Heart right ventricle (tissue), 16 donors: ENCODE measurements around the gene SLC1A3. TPM values are rescaled to one million over a fixed set of nuclear protein-coding genes. Genes with fewer than 3 reads are reported as not detected.
A peak's percentile ranks its signal among the peaks of the same experiment; 100 is the strongest.

Experiments used
- ATAC-seq, 8 donors: fragments of 200-7000 bp; cut with Tn5 transposase; one replicate each; pipeline ENCODE4 v1.9.1; 2020; ENCODE audit warnings: mild to moderate bottlenecking in 8 of 8, moderate library complexity in 8 of 8, moderate number of reproducible peaks in 1 of 8
- DNase-seq, 2 donors: peaks; one replicate each; pipeline ENCODE4 v3.0.0-alpha.2; 2020
- H3K27ac ChIP-seq, 10 donors: fragments of 200-600 bp; sonication (generic) in 2 of 10; one replicate each; pipeline versions ENCODE4 v1.5.0 to v1.8.0; 2020 to 2022; ENCODE audit warnings: mild to moderate bottlenecking in 3 of 10
- H3K27me3 ChIP-seq, 7 donors: fragments of 200-600 bp; one replicate each; pipeline ENCODE4 v1.8.0; 2021 to 2022; ENCODE audit warnings: mild to moderate bottlenecking in 2 of 7
- H3K36me3 ChIP-seq, 9 donors: fragments of 200-600 bp; sonication (generic) in 1 of 9; one replicate each; pipeline versions ENCODE4 v1.5.0 to v1.8.0; 2020 to 2022; ENCODE audit warnings: mild to moderate bottlenecking in 2 of 9
- H3K4me1 ChIP-seq, 9 donors: fragments of 200-600 bp; sonication (generic) in 1 of 9; one replicate each; pipeline versions ENCODE4 v1.5.0 to v1.8.0; 2020 to 2022; ENCODE audit warnings: mild to moderate bottlenecking in 4 of 9
- H3K4me3 ChIP-seq, 10 donors: fragments of 200-600 bp; sonication (generic) in 2 of 10; one replicate each; pipeline versions ENCODE4 v1.5.0 to v1.8.0; 2020 to 2022; ENCODE audit warnings: mild to moderate bottlenecking in 7 of 10, moderate library complexity in 2 of 10
- H3K9me3 ChIP-seq, 11 donors: fragments of 200-600 bp in 10 of 11; sonication (generic) in 2 of 11; one replicate each; pipeline versions ENCODE4 v1.5.0 to v1.8.0; 2013 to 2022; ENCODE audit warnings: mild to moderate bottlenecking in 2 of 11, control low read depth in 1 of 11, moderate library complexity in 1 of 11
- WGBS, 2 donors: extraction: QIAGEN DNeasy Blood & Tissue Kit; methylation state at CpG; one replicate each; pipeline ENCODE4 v1.1.7; 2013; ENCODE audit warnings: inconsistent platforms in 1 of 2; 5-methylcytosine and 5-hydroxymethylcytosine counted together
- intact Hi-C, 10 donors: fragments of 100-400 bp; cut with DNase I; formaldehyde crosslinking; loops; one replicate each; pipeline versions ENCODE4 v1.11.1 to v1.14.2; 2022
- polyA plus RNA-seq, 2 donors: library from polyadenylated mRNA; stranded (reverse); fragments of 200-250 nt; gene quantifications; one replicate each; pipeline ENCODE4 v1.2.3, GENCODE V29; 2013
- total RNA-seq, 10 donors: library from RNA; stranded (reverse); fragmentation: NEBNext Ultra II Directional in 3 of 10; extraction: Animal tissue kit (Norgen Biotek cat#: 25700) in 3 of 10; gene quantifications; one replicate each; pipeline versions ENCODE4 v1.2.1 to v1.2.4, GENCODE V29; 2021 to 2023
- TF ChIP-seq, protein P1 (sequence below), 9 donors: fragments of 200-600 bp; sonication (generic) in 2 of 9; IDR thresholded peaks; one replicate each; pipeline versions ENCODE4 v1.5.0 to v1.8.0; 2021 to 2022; ENCODE audit warnings: antibody characterized with exemption in 9 of 9, mild to moderate bottlenecking in 5 of 9, moderate library complexity in 1 of 9
- donor health status: Arrhythmogenic right ventricular cardiomyopathy.
- donor health status: ischemic (EF 13 %, LVEDD 7.1; RV severe dilation, severe dysfunction).
- donor health status: healthy with polysubstance abuse.
- donor health status: DM: no; HTN: yes; CAD: no.
- donor health status: DM: no; HTN: no; CAD: no.
- donor health status: ischemic (EF 25% LVEDD 6.9; RV normal size, moderate dysfunction).
- donor health status: ischemic (EF 25% LVEDD 5.7; RV mildly dilated, moderate dysfunction).
- donor health status: healthy.
- donor health status: DM: yes; HTN: yes; CAD: no.
- donor health status: Ischemic cardiomyopathy.
- donor health status: ischemic (EF 35%, LVEDD 5.7; RV mildly dilated, moderate dysfunction).
- donor health status: nonischemic (EF 11% LVEDD 7.7; RV severe dilation, severe dysfunction).
- donor health status: DM: yes; HTN: yes; CAD: no.
- donor health status: PGD.
- donor health status: ischemic (EF 29% LVEDD 5.4; RV normal size, mild dysfunction).
- donor health status: nonischemic (EF 23%, LVEDD 6.1; RV moderate dilation, normal function).

The SLC1A3 gene
- total and polyA plus RNA-seq, 12 donors = 39.5 to 83.6 (median 58.5) TPM

DNA sequence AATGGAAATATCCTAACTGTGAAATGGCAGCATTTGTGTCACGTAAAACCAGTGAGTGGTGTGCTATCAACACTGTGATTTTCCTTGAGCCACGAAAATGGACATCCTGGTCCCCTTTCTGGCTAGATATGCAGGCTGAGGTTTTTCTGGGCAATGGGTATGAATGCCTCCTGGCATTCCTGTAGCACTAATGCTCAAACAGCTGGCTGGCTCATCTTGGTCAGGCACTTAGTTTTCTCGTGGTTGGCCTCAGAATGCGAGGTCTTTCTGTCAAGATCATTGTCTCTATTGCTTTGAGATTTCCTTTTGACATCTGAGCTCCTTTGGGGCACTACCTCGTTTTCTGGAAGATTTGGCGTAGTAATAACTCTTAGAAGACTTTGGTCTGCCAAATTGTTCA, 15.6 kb downstream of the SLC1A3 start:
- no peak overlapping the region for H3K4me3 ChIP-seq
- DNase-seq (no peak), ATAC-seq (no peak)
- WGBS, 2 donors = 66 to 71% methylated on average over 6 of the region's 6 CpGs
- TF ChIP-seq, protein P1, sequence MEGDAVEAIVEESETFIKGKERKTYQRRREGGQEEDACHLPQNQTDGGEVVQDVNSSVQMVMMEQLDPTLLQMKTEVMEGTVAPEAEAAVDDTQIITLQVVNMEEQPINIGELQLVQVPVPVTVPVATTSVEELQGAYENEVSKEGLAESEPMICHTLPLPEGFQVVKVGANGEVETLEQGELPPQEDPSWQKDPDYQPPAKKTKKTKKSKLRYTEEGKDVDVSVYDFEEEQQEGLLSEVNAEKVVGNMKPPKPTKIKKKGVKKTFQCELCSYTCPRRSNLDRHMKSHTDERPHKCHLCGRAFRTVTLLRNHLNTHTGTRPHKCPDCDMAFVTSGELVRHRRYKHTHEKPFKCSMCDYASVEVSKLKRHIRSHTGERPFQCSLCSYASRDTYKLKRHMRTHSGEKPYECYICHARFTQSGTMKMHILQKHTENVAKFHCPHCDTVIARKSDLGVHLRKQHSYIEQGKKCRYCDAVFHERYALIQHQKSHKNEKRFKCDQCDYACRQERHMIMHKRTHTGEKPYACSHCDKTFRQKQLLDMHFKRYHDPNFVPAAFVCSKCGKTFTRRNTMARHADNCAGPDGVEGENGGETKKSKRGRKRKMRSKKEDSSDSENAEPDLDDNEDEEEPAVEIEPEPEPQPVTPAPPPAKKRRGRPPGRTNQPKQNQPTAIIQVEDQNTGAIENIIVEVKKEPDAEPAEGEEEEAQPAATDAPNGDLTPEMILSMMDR (IDR thresholded peaks at IDR 0.05) = no peak
- H3K27ac ChIP-seq = no peak overlapping the region
- intact Hi-C loops = no loop called here
- no peaks in the 10 kb centered on the region for H3K9me3 ChIP-seq
- H3K27me3 ChIP-seq = no peaks in the 10 kb centered on the region
- peaks cover 0 to 18% (median 8%) of the 10 kb centered on the region in 9 donors for H3K4me1 ChIP-seq
- H3K36me3 ChIP-seq = no peaks in the 10 kb centered on the region

DNA sequence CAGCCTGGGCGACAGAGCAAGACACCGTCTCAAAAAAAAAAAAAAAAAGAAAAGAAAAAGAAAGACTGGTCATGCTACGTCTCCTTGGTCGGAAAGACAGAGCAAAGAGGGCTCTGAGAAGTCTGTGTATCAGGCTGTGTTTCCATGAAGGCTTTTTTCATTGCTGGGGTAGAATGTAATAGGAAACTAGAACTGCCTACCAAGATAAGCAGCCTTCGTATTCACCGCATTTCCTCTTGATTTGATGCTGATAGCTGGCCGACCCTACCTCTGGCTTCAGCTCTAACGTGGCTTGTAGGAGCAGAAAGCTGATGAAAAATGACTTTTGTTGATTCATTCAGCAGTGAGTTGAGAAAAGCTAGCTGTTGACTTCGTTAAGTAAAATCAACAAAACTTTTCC, 17.4 kb downstream of the SLC1A3 start:
- Histone ChIP-seq H3K27me3 (no peaks in the 10 kb centered on the region), H3K9me3 (no peaks in the 10 kb centered on the region), H3K27ac (peak overlapping the region in 1 of 10 donors; percentile 71), H3K36me3 (no peaks in the 10 kb centered on the region), H3K4me1 (peaks cover 0 to 20% (median 8%) of the 10 kb centered on the region in 9 donors), H3K4me3 (no peak overlapping the region)
- TF ChIP-seq, protein P1 (IDR thresholded peaks at IDR 0.05) = no peak
- intact Hi-C loops = no loop called here
- DNase-seq (no peak), ATAC-seq (no peak)
- 55 to 71% methylated on average over 9 of the region's 9 CpGs for WGBS, 2 donors

DNA sequence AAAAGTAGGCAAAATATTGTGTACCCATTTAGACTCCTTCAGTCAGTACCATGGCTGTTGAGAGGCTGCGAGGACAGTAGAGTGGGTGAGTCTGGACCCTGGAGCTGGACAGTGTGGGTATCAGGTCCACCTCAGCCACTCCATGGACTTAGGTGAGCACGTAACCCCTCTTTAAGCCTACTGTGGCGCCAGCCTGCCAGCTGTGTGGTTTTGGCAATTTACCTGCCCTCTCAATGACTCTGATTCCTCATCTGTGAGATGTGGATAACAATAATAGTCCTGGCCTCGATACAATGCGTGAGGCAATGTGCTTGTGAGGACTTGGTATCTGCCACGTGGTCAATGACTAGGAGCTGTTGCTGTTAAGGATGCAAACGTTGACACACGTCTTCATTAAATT, 17.9 kb downstream of the SLC1A3 start:
- TF ChIP-seq, protein P1 (IDR thresholded peaks at IDR 0.05) = no peak
- peaks cover 0 to 19% (median 8%) of the 10 kb centered on the region in 9 donors for H3K4me1 ChIP-seq
- no peaks in the 10 kb centered on the region for H3K9me3 ChIP-seq
- H3K36me3 ChIP-seq = peaks cover 0 to under 1% (median 0%) of the 10 kb centered on the region in 9 donors
- peak overlapping the region in 1 of 10 donors; percentile 71 for H3K27ac ChIP-seq
- DNase-seq = no peak
- H3K27me3 ChIP-seq = no peaks in the 10 kb centered on the region
- peak in 6 of 8 donors; percentile 52 to 92 (median 74) for ATAC-seq
- 70 to 77% methylated on average over 8 of the region's 8 CpGs for WGBS, 2 donors
- H3K4me3 ChIP-seq = no peak overlapping the region
- intact Hi-C loops = no loop called here

DNA sequence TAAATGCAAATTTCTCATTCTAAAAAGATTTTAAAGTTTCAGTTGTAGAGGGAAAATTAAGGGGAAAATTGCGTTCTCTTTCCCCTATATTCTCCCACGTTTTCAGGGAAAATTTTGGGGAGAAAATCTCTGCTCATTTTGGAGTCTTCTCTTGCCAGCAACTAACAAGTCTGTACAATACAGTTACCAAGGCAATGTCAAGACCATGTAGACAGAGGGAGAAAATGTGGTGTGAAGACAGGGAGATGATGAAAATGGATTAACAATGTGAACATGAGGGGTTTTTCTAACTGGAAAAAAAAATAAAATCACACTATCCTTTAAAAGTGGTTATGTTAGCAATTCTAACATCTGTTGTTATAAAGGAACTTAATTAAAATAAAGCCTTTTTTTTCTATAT, 22.3 kb downstream of the SLC1A3 start:
- Histone ChIP-seq H3K4me1 (peaks cover 0 to 29% (median 17%) of the 10 kb centered on the region in 9 donors), H3K4me3 (no peak overlapping the region), H3K9me3 (no peaks in the 10 kb centered on the region), H3K27me3 (no peaks in the 10 kb centered on the region), H3K36me3 (peaks cover 0 to 18% (median 3%) of the 10 kb centered on the region in 9 donors), H3K27ac (peak overlapping the region in 1 of 10 donors; percentile 9)
- 71 to 80% methylated on average over 2 of the region's 2 CpGs for WGBS, 2 donors
- ATAC-seq (no peak), DNase-seq (no peak)
- intact Hi-C loops = no loop called here
- TF ChIP-seq, protein P1 (IDR thresholded peaks at IDR 0.05) = no peak
